Coronary artery (tissue), 2 donors: ENCODE results near the gene RBFA.
"Not testable (repeated sequence)": the region's sequence is repeated elsewhere in the genome, so short reads cannot be mapped to it uniquely, and the experiment has no call there.

ENCODE experiments used
- DNase-seq: peaks from one replicate; pipeline ENCODE4 v3.0.0-alpha.2; 2017; ENCODE audit warnings: low spot score
- H3K27ac ChIP-seq, 2 donors: fragments of 200-600 bp; sonication (generic); one replicate each; pipeline ENCODE4 v1.5.1; 2016 to 2019
- H3K4me3 ChIP-seq: fragments of 200-600 bp; sonication (generic); 2 replicates; pipeline ENCODE4 v1.5.1; 2016; ENCODE audit warnings: mild to moderate bottlenecking, moderate library complexity
- TF ChIP-seq, protein P1 (sequence below): fragments of 200-600 bp; sonication (generic); IDR thresholded peaks from one replicate; pipeline ENCODE4 v1.5.1; 2019; ENCODE audit warnings: antibody characterized with exemption

Gene RBFA

DNA sequence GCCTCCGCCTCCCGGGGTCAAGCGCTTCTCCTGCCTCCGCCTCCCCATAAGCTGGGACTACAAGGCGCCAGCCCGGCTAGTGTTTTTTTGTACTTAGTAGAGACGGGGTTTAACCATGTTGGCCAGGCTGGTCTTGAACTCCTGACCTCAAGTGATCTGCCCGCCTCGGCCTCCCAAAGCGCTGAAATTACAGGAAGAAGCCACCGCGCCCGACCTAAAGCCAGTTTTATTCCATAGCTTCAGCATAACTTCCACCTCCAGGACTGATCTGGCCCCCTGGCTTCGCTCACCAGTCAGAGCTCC, 45.1 kb upstream of the RBFA start:
- DNase-seq: no peak
- peak overlapping the region; percentile 90 for H3K4me3 ChIP-seq
- H3K27ac ChIP-seq: peak overlapping the region; percentile 96 to 98
- TF ChIP-seq, protein P1, sequence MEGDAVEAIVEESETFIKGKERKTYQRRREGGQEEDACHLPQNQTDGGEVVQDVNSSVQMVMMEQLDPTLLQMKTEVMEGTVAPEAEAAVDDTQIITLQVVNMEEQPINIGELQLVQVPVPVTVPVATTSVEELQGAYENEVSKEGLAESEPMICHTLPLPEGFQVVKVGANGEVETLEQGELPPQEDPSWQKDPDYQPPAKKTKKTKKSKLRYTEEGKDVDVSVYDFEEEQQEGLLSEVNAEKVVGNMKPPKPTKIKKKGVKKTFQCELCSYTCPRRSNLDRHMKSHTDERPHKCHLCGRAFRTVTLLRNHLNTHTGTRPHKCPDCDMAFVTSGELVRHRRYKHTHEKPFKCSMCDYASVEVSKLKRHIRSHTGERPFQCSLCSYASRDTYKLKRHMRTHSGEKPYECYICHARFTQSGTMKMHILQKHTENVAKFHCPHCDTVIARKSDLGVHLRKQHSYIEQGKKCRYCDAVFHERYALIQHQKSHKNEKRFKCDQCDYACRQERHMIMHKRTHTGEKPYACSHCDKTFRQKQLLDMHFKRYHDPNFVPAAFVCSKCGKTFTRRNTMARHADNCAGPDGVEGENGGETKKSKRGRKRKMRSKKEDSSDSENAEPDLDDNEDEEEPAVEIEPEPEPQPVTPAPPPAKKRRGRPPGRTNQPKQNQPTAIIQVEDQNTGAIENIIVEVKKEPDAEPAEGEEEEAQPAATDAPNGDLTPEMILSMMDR: no peak

DNA sequence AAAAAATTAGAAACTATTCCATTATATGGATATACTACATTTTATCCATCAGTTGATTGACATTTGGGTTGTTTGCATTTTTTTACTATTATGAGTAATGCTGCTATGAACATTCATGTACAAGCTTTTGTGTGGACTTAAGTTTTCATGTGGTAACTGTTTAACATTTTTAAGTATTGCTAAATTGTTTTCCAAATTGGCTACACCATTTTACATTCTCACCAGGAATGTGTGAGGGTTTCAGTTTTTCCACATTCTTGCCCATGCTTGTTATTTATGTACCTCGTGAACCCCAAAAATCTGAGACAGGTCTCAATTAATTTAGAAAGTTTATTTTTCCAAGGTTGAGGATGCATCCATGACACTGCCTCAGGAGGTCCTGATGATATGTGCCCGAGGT, 42.7 kb upstream of the RBFA start:
- H3K27ac ChIP-seq: no peak overlapping the region
- TF ChIP-seq, protein P1: no peak

DNA sequence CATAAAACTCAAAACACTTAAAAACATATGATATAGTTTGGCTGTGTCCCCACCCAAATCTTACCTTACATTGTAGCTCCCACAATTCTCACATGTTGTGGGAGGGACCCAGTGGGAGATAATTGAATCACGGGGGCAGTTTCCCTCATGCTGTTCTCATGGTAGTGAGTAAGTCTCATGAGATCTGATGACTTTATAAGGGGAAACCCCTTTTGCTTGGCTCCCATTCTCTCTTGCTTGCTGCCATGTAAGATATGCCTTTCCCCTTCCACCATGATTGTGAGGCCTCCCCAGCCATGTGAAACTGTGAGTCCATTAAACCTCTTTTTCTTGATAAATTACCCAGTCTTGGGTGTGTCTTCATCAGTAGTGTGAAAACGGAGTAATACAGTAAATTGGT, 34.5 kb upstream of the RBFA start:
- H3K27ac ChIP-seq, H3K4me3 ChIP-seq, DNase-seq: not testable (repeated sequence)

More for the DNA sequence above, 42.7 kb upstream of the RBFA start:
- DNase-seq: no peak
- H3K4me3 ChIP-seq: no peak overlapping the region

DNA sequence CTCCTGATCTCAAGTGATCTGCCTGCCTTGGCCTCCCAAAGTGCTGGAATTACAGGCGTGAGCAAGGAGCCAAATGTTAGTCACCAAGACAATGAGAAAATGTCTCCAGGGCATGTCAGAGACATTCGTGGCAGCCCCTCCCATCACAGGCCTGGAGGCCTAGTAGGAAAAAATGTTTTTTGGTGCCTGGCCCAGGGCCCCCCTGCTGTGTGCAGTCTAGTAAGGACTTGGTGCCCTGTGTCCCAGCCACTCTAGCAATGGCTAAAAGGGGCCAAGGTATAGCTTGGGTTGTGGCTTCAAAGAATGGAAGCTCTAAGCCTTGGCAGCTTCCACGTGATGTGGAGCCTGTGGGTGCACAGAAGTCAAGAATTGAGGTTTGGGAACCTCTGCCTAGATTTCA, 33.4 kb upstream of the RBFA start:
- no peak overlapping the region for H3K27ac ChIP-seq
- TF ChIP-seq, protein P1: no peak
- DNase-seq: no peak
- H3K4me3 ChIP-seq: no peak overlapping the region

DNA sequence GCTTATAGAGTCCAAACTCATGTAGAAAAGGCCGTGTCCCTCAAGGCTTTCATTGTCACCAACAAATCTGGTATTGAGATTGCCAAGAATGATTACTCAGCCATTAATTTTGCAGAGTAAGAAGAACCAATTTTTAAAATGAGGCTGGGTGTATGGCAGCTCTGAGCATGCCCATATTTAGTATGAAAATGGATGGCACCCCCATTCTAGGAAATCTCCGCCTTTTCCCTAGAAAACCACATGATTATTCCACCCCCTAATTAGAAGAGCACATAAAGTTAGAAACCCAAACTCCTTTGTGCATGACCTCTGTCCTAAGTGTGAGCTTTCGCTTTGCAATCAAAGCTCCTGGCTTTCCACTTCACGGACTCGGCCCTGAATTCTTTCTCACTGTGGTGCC, 31.8 kb upstream of the RBFA start:
- TF ChIP-seq, protein P1: no peak
- DNase-seq: no peak
- Histone ChIP-seq H3K4me3 (no peak overlapping the region), H3K27ac (no peak overlapping the region)

DNA sequence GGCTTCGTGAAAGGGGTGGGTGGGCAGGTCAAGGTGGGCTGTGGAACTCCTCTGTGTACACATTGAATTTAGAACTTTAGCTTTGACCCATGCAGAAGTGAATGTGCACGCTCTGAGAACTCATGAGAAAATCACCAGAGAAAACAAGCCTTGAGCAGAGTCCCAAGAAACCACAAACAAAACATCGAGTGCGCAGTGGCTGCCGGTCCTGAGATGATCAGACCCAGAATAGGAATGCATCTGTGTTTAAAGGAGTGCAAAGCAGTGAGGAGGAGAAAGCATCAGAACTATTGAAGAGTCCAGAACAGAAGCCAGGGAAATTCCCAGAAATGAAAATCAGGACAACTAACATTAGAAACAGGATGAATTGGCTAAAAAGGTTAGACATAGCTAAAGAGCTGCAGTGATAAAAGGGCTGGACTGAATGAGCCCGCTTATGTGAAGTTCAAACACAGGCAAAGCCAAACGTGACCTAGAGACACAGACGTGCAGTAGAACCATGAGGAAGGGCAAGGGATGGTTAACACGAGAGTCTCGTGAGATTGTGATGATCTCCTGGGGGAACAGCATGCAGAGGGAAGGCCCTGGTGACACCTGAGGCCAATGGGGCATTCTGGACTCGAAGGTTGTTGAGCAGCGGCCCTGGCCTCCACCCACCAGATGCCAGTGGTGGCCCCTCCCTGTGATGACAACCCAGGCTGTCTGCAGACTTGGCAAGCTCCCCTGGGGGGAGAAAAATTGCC, 29.5 kb upstream of the RBFA start:
- no peak for DNase-seq
- H3K4me3 ChIP-seq: no peak overlapping the region
- no peak overlapping the region for H3K27ac ChIP-seq
- TF ChIP-seq, protein P1: no peak

DNA sequence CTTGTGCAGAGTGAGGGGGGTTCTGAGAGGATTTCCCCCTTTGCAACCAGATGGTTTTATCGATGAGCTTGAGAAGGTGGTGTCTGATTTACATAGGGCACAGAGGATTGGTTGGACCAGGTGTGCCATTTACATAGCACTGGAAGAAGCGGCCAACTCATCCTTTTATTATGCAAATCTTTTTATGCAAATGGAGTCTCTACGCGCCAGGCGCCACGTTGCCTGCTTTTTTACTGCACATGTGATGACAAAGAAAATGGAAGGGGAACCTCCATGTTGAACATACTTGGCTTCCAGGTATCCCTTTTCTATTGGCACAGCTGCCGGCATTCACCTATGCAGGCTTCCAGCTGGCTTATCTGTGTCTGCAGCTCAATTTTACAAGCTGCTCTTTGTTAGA, 27.5 kb upstream of the RBFA start:
- no peak overlapping the region for H3K4me3 ChIP-seq
- no peak for DNase-seq
- H3K27ac ChIP-seq: no peak overlapping the region
- TF ChIP-seq, protein P1: no peak
